ENCODE results near the gene ZBTB9.

DNA sequence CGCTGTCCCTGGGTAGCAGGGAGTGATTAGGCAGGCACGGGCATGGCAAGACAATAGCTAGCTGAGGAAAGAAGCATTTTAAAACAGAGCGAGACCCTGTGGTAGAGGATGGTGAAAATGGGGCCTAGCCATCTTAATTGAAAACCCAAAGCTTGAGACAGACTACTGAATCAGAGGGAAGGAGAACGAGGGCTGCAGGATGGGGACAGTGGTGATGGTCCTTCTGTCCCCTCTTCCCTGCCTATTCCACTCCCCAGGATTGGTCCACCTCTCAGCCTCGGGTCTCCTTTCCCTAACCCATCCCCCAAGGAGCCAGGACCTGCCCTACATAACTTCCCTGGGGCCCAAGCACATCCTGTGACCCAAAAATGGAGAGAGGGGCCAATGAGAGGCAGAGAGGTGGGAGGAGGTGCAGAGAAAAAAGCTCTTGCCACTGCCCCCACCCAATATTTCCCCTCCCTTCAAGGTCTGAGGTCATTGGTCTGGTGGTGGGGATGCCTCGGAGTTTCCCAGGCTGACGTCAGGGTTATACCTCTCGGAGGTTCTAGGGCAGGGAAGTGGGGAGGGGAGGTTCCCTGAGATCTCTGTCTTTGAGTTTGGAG is 35.6 kb upstream of the ZBTB9 start:
- TF ChIP-seq, protein P1, sequence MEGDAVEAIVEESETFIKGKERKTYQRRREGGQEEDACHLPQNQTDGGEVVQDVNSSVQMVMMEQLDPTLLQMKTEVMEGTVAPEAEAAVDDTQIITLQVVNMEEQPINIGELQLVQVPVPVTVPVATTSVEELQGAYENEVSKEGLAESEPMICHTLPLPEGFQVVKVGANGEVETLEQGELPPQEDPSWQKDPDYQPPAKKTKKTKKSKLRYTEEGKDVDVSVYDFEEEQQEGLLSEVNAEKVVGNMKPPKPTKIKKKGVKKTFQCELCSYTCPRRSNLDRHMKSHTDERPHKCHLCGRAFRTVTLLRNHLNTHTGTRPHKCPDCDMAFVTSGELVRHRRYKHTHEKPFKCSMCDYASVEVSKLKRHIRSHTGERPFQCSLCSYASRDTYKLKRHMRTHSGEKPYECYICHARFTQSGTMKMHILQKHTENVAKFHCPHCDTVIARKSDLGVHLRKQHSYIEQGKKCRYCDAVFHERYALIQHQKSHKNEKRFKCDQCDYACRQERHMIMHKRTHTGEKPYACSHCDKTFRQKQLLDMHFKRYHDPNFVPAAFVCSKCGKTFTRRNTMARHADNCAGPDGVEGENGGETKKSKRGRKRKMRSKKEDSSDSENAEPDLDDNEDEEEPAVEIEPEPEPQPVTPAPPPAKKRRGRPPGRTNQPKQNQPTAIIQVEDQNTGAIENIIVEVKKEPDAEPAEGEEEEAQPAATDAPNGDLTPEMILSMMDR (IDR thresholded peaks at IDR 0.05; ENCODE audit: low read depth, low read length, missing input control), result no peak
- TF ChIP-seq HNF4G (IDR thresholded peaks at IDR 0.05), result no peak
- no peak for TF ChIP-seq GABPA (IDR thresholded peaks at IDR 0.05 in 1 of 2, conservative IDR thresholded peaks at IDR 0.05 in 1 of 2)
- TF ChIP-seq RAD21 (IDR thresholded peaks at IDR 0.05), result no peak
- no peak for TF ChIP-seq JUND (IDR thresholded peaks at IDR 0.05)
- no peak for TF ChIP-seq EGR1 (IDR thresholded peaks at IDR 0.05; ENCODE audit: low read depth in 2 of 2)
- TF ChIP-seq TAF1 (conservative IDR thresholded peaks at IDR 0.05), result no peak
- TF ChIP-seq FOXA1 (IDR thresholded peaks at IDR 0.05), result no peak
- TF ChIP-seq REST (IDR thresholded peaks at IDR 0.05), result no peak
- TF ChIP-seq SP1 (IDR thresholded peaks at IDR 0.05), result no peak
- TF ChIP-seq FOXA2 (IDR thresholded peaks at IDR 0.05), result no peak
- TF ChIP-seq, protein P2, sequence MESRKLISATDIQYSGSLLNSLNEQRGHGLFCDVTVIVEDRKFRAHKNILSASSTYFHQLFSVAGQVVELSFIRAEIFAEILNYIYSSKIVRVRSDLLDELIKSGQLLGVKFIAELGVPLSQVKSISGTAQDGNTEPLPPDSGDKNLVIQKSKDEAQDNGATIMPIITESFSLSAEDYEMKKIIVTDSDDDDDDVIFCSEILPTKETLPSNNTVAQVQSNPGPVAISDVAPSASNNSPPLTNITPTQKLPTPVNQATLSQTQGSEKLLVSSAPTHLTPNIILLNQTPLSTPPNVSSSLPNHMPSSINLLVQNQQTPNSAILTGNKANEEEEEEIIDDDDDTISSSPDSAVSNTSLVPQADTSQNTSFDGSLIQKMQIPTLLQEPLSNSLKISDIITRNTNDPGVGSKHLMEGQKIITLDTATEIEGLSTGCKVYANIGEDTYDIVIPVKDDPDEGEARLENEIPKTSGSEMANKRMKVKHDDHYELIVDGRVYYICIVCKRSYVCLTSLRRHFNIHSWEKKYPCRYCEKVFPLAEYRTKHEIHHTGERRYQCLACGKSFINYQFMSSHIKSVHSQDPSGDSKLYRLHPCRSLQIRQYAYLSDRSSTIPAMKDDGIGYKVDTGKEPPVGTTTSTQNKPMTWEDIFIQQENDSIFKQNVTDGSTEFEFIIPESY (IDR thresholded peaks at IDR 0.05), result no peak
